Left ventricle myocardium inferior (tissue), 1 donor: ENCODE data around the gene SLC26A5. TPM values are rescaled to one million over a fixed set of nuclear protein-coding genes. Genes with fewer than 3 reads are reported as not detected.

Experiments
- DNase-seq: peaks from one replicate; pipeline ENCODE4 v3.0.0-alpha.2; 2020
- H3K27ac ChIP-seq: fragments of 200-600 bp; replicated peaks from 2 replicates; pipeline ENCODE4 v1.8.0; 2021
- H3K27me3 ChIP-seq: fragments of 200-600 bp; 2 replicates; pipeline ENCODE4 v1.8.0; 2021; ENCODE audit warnings: low read depth
- H3K36me3 ChIP-seq: fragments of 200-600 bp; 2 replicates; pipeline ENCODE4 v1.8.0; 2021
- H3K4me1 ChIP-seq: fragments of 200-600 bp; 2 replicates; pipeline ENCODE4 v1.8.0; 2021
- H3K4me3 ChIP-seq: fragments of 200-600 bp; 2 replicates; pipeline ENCODE4 v1.8.0; 2021; ENCODE audit warnings: mild to moderate bottlenecking, moderate library complexity
- H3K9me3 ChIP-seq: fragments of 200-600 bp; replicated peaks from 2 replicates; pipeline ENCODE4 v1.8.0; 2021
- CTCF ChIP-seq: fragments of 200-600 bp; IDR thresholded peaks from 2 replicates; pipeline ENCODE4 v1.8.0; 2021; ENCODE audit warnings: antibody characterized with exemption, mild to moderate bottlenecking, borderline replicate concordance
- intact Hi-C: fragments of 100-400 bp; cut with micrococcal nuclease; formaldehyde crosslinking; loops from one replicate; pipeline ENCODE4 v1.11.0; 2022
- total RNA-seq: library from RNA; stranded (reverse); fragmentation: NEBNext Ultra II Directional; extraction: Animal tissue kit (Norgen Biotek cat#: 25700); gene quantifications from one replicate; pipeline ENCODE4 v1.2.1, GENCODE V29; 2021
- donor health status: DM: no; HTN: yes; CAD: no; lungs with severe emphysema.

Gene SLC26A5
- total RNA-seq, 1 donor from 2014 or later = not detected

- H3K9me3 ChIP-seq = peaks cover 3% of the 10 kb centered on the region
- intact Hi-C loops = no loop called here
- H3K4me3 ChIP-seq = no peak overlapping the region
- no peaks in the 10 kb centered on the region for H3K36me3 ChIP-seq
- no peak overlapping the region for H3K27ac ChIP-seq
- TF ChIP-seq CTCF = no peak
- no peak for DNase-seq
- peaks cover 2% of the 10 kb centered on the region for H3K27me3 ChIP-seq
- no peaks in the 10 kb centered on the region for H3K4me1 ChIP-seq
Observed at GRCh38 chr7:103396471-103396870, 49.5 kb downstream of the SLC26A5 start.

- DNase-seq = no peak
- TF ChIP-seq CTCF = no peak
- intact Hi-C loops = no loop called here
- no peak overlapping the region for H3K4me3 ChIP-seq
- peaks cover 2% of the 10 kb centered on the region for H3K9me3 ChIP-seq
- H3K27me3 ChIP-seq = peaks cover 2% of the 10 kb centered on the region
- H3K27ac ChIP-seq = no peak overlapping the region
- no peaks in the 10 kb centered on the region for H3K4me1 ChIP-seq
- H3K36me3 ChIP-seq = no peaks in the 10 kb centered on the region
Observed at GRCh38 chr7:103395071-103395470, 50.9 kb downstream of the SLC26A5 start.

- Histone ChIP-seq H3K27me3 (peaks cover 3% of the 10 kb centered on the region), H3K9me3 (no peaks in the 10 kb centered on the region), H3K4me1 (no peaks in the 10 kb centered on the region), H3K4me3 (no peak overlapping the region), H3K27ac (no peak overlapping the region), H3K36me3 (no peaks in the 10 kb centered on the region)
- DNase-seq = no peak
- TF ChIP-seq CTCF = no peak
- intact Hi-C loops = no loop called here
Observed at GRCh38 chr7:103394566-103394965, 51.4 kb downstream of the SLC26A5 start.

GRCh38 chr7:103391976-103392375, 54.0 kb downstream of the SLC26A5 start:
- Histone ChIP-seq H3K4me1 (no peaks in the 10 kb centered on the region), H3K4me3 (no peak overlapping the region), H3K27ac (no peak overlapping the region), H3K9me3 (no peaks in the 10 kb centered on the region), H3K27me3 (peaks cover 12% of the 10 kb centered on the region), H3K36me3 (no peaks in the 10 kb centered on the region)
- DNase-seq = no peak
- intact Hi-C loops = no loop called here
- TF ChIP-seq CTCF = no peak

GRCh38 chr7:103391150-103391549, 54.9 kb downstream of the SLC26A5 start:
- intact Hi-C loops = no loop called here
- no peak for TF ChIP-seq CTCF
- H3K27ac ChIP-seq = no peak overlapping the region
- no peaks in the 10 kb centered on the region for H3K4me1 ChIP-seq
- H3K27me3 ChIP-seq = peaks cover 13% of the 10 kb centered on the region
- no peaks in the 10 kb centered on the region for H3K9me3 ChIP-seq
- no peaks in the 10 kb centered on the region for H3K36me3 ChIP-seq
- H3K4me3 ChIP-seq = no peak overlapping the region
- DNase-seq = no peak

GRCh38 chr7:103389263-103389662, 56.7 kb downstream of the SLC26A5 start:
- H3K36me3 ChIP-seq = no peaks in the 10 kb centered on the region
- no peak for TF ChIP-seq CTCF
- no peaks in the 10 kb centered on the region for H3K9me3 ChIP-seq
- no peaks in the 10 kb centered on the region for H3K4me1 ChIP-seq
- H3K4me3 ChIP-seq = no peak overlapping the region
- no peak overlapping the region for H3K27ac ChIP-seq
- DNase-seq = no peak
- H3K27me3 ChIP-seq = peaks cover 18% of the 10 kb centered on the region
- intact Hi-C loops = loop anchor here (2.0 kb wide), 1 partner anchor 28 kb away; no protein-coding TSS in a partner anchor
